SK-N-SH (cell line): Measurements from ENCODE around the gene NUP205. TPM values are rescaled to one million over a fixed set of nuclear protein-coding genes. Genes with fewer than 3 reads are reported as not detected.
A peak's percentile ranks its signal among the peaks of the same experiment; 100 is the strongest.

Experiments
- CTCF ChIA-PET: fragments of 300-600, 350-600 bp; formaldehyde crosslinking; extraction: SDS; loops from one replicate; lab custom pipeline; 2021; lab: Yijun Ruan, JAX
- POLR2A ChIA-PET: fragments of 350-600 bp; sonication (Branson Sonifier 250); formaldehyde crosslinking; extraction: SDS; loops from one replicate; lab custom pipeline; 2020; ENCODE audit warnings: antibody characterized with exemption, inconsistent platforms; lab: Yijun Ruan, JAX
- DNase-seq: peaks from one replicate; pipeline ENCODE4 v3.0.0; 2012
- H2AFZ ChIP-seq: fragments of 200-600 bp; sonication (generic); 2 replicates; pipeline ENCODE4 v1.8.1; 2016; ENCODE audit warnings: antibody characterized with exemption, mild to moderate bottlenecking, low read depth
- H3F3A ChIP-seq: fragments of 200-600 bp; sonication (generic); replicated peaks from 2 replicates; pipeline ENCODE3; 2016; ENCODE audit warnings: antibody characterized with exemption, mild to moderate bottlenecking; ENCODE audit not compliant: insufficient read depth
- H3K27ac ChIP-seq, 2 experiments: fragments of 200-500 bp in 1 of 2; fragments of 200-600 bp in 1 of 2; sonication (Bioruptor generic) in 1 of 2; sonication (generic), shearing (Covaris generic) in 1 of 2; 2 replicates each; pipeline versions ENCODE4 v1.5.1 to v1.6.1; 2014 to 2016; ENCODE audit warnings: low read depth in 2 of 2, inconsistent platforms in 1 of 2, low read length in 1 of 2, mild to moderate bottlenecking in 1 of 2, mixed read lengths in 1 of 2
- H3K27me3 ChIP-seq: fragments of 200-600 bp; sonication (generic), shearing (Covaris generic); 2 replicates; pipeline ENCODE4 v1.6.1; 2016; ENCODE audit warnings: mixed run types; ENCODE audit not compliant: insufficient read depth
- H3K36me3 ChIP-seq, 2 experiments: fragments of 200-500 bp in 1 of 2; fragments of 200-600 bp in 1 of 2; sonication (Bioruptor generic) in 1 of 2; sonication (generic) in 1 of 2; replicated peaks in 1 of 2; 2 replicates each; pipeline versions ENCODE3 to v1.5.1; 2014 to 2016; ENCODE audit warnings: low read length in 1 of 2, mild to moderate bottlenecking in 1 of 2; ENCODE audit not compliant: insufficient read depth in 2 of 2, control insufficient read depth in 1 of 2
- H3K4me1 ChIP-seq, 2 experiments: fragments of 200-500 bp in 1 of 2; fragments of 200-600 bp in 1 of 2; sonication (Bioruptor generic) in 1 of 2; sonication (generic), shearing (Covaris generic) in 1 of 2; 2 replicates each; pipeline versions ENCODE4 v1.5.1 to v1.6.1; 2014 to 2016; ENCODE audit warnings: low read depth in 1 of 2, low read length in 1 of 2, mixed run types in 1 of 2; ENCODE audit not compliant: insufficient read depth in 2 of 2, control insufficient read depth in 1 of 2
- H3K4me2 ChIP-seq: fragments of 200-600 bp; sonication (generic), shearing (Covaris generic); 2 replicates; pipeline ENCODE4 v1.6.1; 2017; ENCODE audit warnings: mixed run types
- H3K4me3 ChIP-seq, 2 experiments: fragments of 200-500 bp in 1 of 2; fragments of 200-600 bp in 1 of 2; sonication (Bioruptor generic) in 1 of 2; sonication (generic), shearing (Covaris generic) in 1 of 2; 2 replicates each; pipeline versions ENCODE4 v1.5.1 to v1.8.1; 2014 to 2016; ENCODE audit warnings: low read depth in 2 of 2, inconsistent platforms in 1 of 2, low read length in 1 of 2, mild to moderate bottlenecking in 1 of 2, mixed read lengths in 1 of 2, moderate library complexity in 1 of 2
- H3K79me2 ChIP-seq: fragments of 200-600 bp; sonication (generic); 2 replicates; pipeline ENCODE4 v1.8.1; 2017; ENCODE audit warnings: mild to moderate bottlenecking; ENCODE audit not compliant: insufficient read depth
- H3K9ac ChIP-seq: fragments of 200-600 bp; sonication (generic); 2 replicates; pipeline ENCODE4 v1.6.1; 2017; ENCODE audit warnings: mixed run types
- H3K9me2 ChIP-seq: fragments of 200-600 bp; sonication (generic); 2 replicates; pipeline ENCODE4 v1.6.1; 2017; ENCODE audit warnings: mixed run types
- H3K9me3 ChIP-seq: fragments of 200-600 bp; sonication (generic); 2 replicates; pipeline ENCODE4 v1.6.1; 2017; ENCODE audit warnings: mixed run types, mild to moderate bottlenecking, moderate library complexity
- H4K20me1 ChIP-seq: fragments of 200-600 bp; sonication (generic); 2 replicates; pipeline ENCODE4 v1.6.1; 2017; ENCODE audit warnings: mild to moderate bottlenecking, mixed run types; ENCODE audit not compliant: insufficient read depth
- EP300 ChIP-seq, 2 experiments: IDR thresholded peaks; 2 replicates each; pipeline versions ENCODE4 v1.4.0 to v1.6.1; 2012; ENCODE audit warnings: borderline replicate concordance in 1 of 2, low read depth in 1 of 2, low read length in 1 of 2
- EZH2phosphoT487 ChIP-seq: fragments of 200-600 bp; sonication (generic); IDR thresholded peaks from 2 replicates; pipeline ENCODE4 v1.6.1; 2017; ENCODE audit warnings: low read depth, mixed run types, mild to moderate bottlenecking, antibody characterized with exemption, moderate library complexity, borderline replicate concordance
- FOSL2 ChIP-seq: IDR thresholded peaks from 2 replicates; pipeline ENCODE4 v1.4.0; 2012; ENCODE audit warnings: low read depth, mild to moderate bottlenecking, moderate library complexity, borderline replicate concordance
- FOXM1 ChIP-seq: IDR thresholded peaks from 2 replicates; pipeline ENCODE4 v1.4.0; 2012; ENCODE audit warnings: low read depth, mild to moderate bottlenecking
- GABPA ChIP-seq: IDR thresholded peaks from 2 replicates; pipeline ENCODE4 v1.4.0; 2012; ENCODE audit warnings: low read depth, mild to moderate bottlenecking
- GATA2 ChIP-seq: sonication (generic); formaldehyde crosslinking; IDR thresholded peaks from 2 replicates; pipeline ENCODE4 v1.5.0; 2020; ENCODE audit warnings: mild to moderate bottlenecking, missing genetic modification reagents
- JUND ChIP-seq: IDR thresholded peaks from 2 replicates; pipeline ENCODE4 v1.4.0; 2012
- MXI1 ChIP-seq: IDR thresholded peaks from 2 replicates; pipeline ENCODE4 v1.6.1; 2012; ENCODE audit warnings: mild to moderate bottlenecking, low read depth, low read length, improper control_type of control experiment
- NFIC ChIP-seq: IDR thresholded peaks from 2 replicates; pipeline ENCODE4 v1.4.0; 2012; ENCODE audit warnings: borderline replicate concordance
- NRF1 ChIP-seq: IDR thresholded peaks from 2 replicates; pipeline ENCODE4 v1.6.1; 2012; ENCODE audit warnings: low read depth, mild to moderate bottlenecking, low read length
- RXRA ChIP-seq: IDR thresholded peaks from 2 replicates; pipeline ENCODE4 v1.4.0; 2012; ENCODE audit warnings: low read depth, mild to moderate bottlenecking, borderline replicate concordance
- SIN3A ChIP-seq: IDR thresholded peaks from 2 replicates; pipeline ENCODE4 v1.6.1; 2012; ENCODE audit warnings: low read depth, mild to moderate bottlenecking, low read length, moderate library complexity, borderline replicate concordance
- SMC3 ChIP-seq: IDR thresholded peaks from 2 replicates; pipeline ENCODE4 v1.6.1; 2012; ENCODE audit warnings: low read depth, low read length, improper control_type of control experiment
- TCF12 ChIP-seq: IDR thresholded peaks from 2 replicates; pipeline ENCODE4 v1.4.0; 2012
- WGBS: methylation state at CpG from one replicate; pipeline ENCODE4 v1.1.6; 2017; ENCODE audit warnings: low lambda C conversion rate; 5-methylcytosine and 5-hydroxymethylcytosine counted together
- polyA plus RNA-seq, 3 experiments: library from polyadenylated mRNA; depleted of rRNA; stranded (reverse); fragments of >200 nt; gene quantifications; 2 replicates each; pipeline ENCODE4 v1.2.3, GENCODE V29; 2012
- TF ChIP-seq, protein P1 (sequence below): IDR thresholded peaks from 2 replicates; pipeline ENCODE4 v1.4.0; 2012; ENCODE audit warnings: low read depth, borderline replicate concordance
- TF ChIP-seq, protein P2 (sequence below): IDR thresholded peaks from 2 replicates; pipeline ENCODE4 v1.4.0; 2012; ENCODE audit warnings: low read depth, borderline replicate concordance
- TF ChIP-seq, protein P3 (sequence below): IDR thresholded peaks from 2 replicates; pipeline ENCODE4 v1.6.1; 2012; ENCODE audit warnings: mild to moderate bottlenecking, low read depth, low read length, moderate library complexity
- TF ChIP-seq, protein P4 (sequence below): fragments of 150-350 bp; IDR thresholded peaks from 2 replicates; pipeline ENCODE4 v1.6.1; 2016; ENCODE audit warnings: mild to moderate bottlenecking, low read depth, low read length

NUP205 gene
- polyA plus RNA-seq, 1 of the 3 experiments (the other 2 are of a cell fraction): 48.2 TPM

DNA sequence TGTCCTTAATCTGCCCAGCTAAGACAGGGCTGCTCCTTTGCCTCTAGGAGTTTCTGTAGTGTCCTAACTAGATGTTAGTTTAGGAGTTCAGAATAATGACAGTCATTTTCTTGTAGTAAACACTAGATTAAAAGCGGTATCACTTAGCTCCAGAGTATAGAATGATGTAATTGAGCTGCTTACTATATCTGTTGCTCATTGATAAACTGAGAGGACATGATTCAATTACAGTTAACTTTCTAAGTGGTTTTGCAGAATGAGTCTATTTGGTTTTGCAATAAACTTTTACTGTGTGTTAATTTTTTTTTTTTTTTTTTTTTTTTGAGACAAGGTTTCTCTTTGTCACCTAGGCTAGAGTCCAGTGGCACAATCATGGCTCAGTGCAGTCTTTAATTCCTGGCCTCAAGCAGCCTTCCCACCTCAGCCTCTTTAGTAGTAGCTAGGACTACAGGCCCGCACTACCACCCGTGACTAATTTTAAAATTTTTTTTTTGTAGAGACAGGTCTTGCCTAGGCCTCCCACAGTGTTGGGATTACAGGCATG lies 106.4 kb downstream of the NUP205 start:
- no peaks in the 10 kb centered on the region for H3K9me3 ChIP-seq
- H3K4me1 ChIP-seq: peaks cover 10 to 11% of the 10 kb centered on the region in 2 experiments
- WGBS: 35% methylated on average over 3 of the region's 3 CpGs
- no peaks in the 10 kb centered on the region for H3K9me2 ChIP-seq
- peaks cover 68% of the 10 kb centered on the region for H3K79me2 ChIP-seq
- peaks cover 15% of the 10 kb centered on the region; the same call in 1 of the 2 replicates for H4K20me1 ChIP-seq
- peak overlapping the region; percentile 99 for H3K9ac ChIP-seq
- peak overlapping the region; percentile 88 for H3K4me2 ChIP-seq
- TF ChIP-seq SMC3 (no peak), SIN3A (0 out of 2 replicates have a peak, but pooled peaks have one; percentile 10), EP300 (IDR thresholded peaks at IDR 0.05; ENCODE audit: borderline replicate concordance in 1 of 2, low read depth in 1 of 2, low read length in 1 of 2) (0 out of 4 replicates have a peak, but pooled peaks of 1 of the 2 experiments have one; percentile 25)
- TF ChIP-seq, protein P1, sequence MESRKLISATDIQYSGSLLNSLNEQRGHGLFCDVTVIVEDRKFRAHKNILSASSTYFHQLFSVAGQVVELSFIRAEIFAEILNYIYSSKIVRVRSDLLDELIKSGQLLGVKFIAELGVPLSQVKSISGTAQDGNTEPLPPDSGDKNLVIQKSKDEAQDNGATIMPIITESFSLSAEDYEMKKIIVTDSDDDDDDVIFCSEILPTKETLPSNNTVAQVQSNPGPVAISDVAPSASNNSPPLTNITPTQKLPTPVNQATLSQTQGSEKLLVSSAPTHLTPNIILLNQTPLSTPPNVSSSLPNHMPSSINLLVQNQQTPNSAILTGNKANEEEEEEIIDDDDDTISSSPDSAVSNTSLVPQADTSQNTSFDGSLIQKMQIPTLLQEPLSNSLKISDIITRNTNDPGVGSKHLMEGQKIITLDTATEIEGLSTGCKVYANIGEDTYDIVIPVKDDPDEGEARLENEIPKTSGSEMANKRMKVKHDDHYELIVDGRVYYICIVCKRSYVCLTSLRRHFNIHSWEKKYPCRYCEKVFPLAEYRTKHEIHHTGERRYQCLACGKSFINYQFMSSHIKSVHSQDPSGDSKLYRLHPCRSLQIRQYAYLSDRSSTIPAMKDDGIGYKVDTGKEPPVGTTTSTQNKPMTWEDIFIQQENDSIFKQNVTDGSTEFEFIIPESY: no peak
- TF ChIP-seq, all 33 proteins: peak for 2
- Histone ChIP-seq H3K36me3 (peaks cover 0 to 41% of the 10 kb centered on the region in 2 experiments), H3K4me3 (peak overlapping the region; percentile 73 to 96), H3K27ac (peak overlapping the region in 1 of 2 experiments; percentile 97; a peak in 2 of 4 replicates), H3K27me3 (no peaks in the 10 kb centered on the region), H2AFZ (no peak overlapping the region), H3F3A (peaks cover 41% of the 10 kb centered on the region)
- CTCF ChIA-PET: interaction anchor here (0.6 to 12.8 kb wide), 8 partner anchors 9 to 1927 kb away, joined by 3 to 154 read pairs (median 4); no protein-coding TSS in a partner anchor
- POLR2A ChIA-PET: interaction anchor here (0.6 to 0.7 kb wide), 2 partner anchors 23 to 46 kb away, joined by 3 to 5 read pairs; no protein-coding TSS in a partner anchor
- DNase-seq: no peak

DNA sequence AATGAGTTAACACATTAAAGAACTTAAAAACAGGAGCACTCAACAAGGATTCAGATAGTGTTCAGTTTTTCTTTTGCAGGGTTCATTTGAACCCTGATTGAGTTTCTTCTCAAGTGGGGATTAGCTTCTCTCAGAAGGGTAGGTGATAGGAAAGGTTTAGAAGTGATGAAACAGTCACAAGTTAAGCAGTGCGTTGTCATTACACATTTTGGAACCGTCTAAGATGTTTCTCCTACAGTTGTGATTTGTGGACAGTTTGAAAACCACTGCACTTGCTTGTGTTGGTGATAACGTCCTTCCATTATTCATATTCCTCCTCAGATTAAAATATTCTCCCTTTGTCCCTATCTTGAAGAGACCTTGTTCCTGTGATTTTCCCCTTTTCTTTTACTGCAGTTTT lies 107.3 kb downstream of the NUP205 start:
- Histone ChIP-seq H3K36me3 (peaks cover 0 to 41% of the 10 kb centered on the region in 2 experiments), H3K4me1 (peaks cover 12 to 21% of the 10 kb centered on the region in 2 experiments), H3K4me2 (peak overlapping the region; percentile 88), H3F3A (peaks cover 51% of the 10 kb centered on the region), H3K9ac (peak overlapping the region; percentile 99; the same call in 1 of the 2 replicates), H4K20me1 (peaks cover 24% of the 10 kb centered on the region; the same call in 1 of the 2 replicates), H3K4me3 (peak overlapping the region in 1 of 2 experiments; percentile 96; a peak in 1 of 4 replicates), H3K27me3 (no peaks in the 10 kb centered on the region), H3K79me2 (peaks cover 77% of the 10 kb centered on the region), H3K9me3 (no peaks in the 10 kb centered on the region)
- no peak for DNase-seq
- POLR2A ChIA-PET: no interaction called here
- WGBS: 81% methylated on average over 3 of the region's 3 CpGs
- CTCF ChIA-PET: interaction anchor here (0.7 to 12.8 kb wide), 6 partner anchors 8 to 390 kb away, joined by 3 to 154 read pairs (median 6); no protein-coding TSS in a partner anchor
- TF ChIP-seq JUND (no peak), SIN3A (no peak), MXI1 (no peak), GATA2 (CRISPR knock-in tag) (no peak), TCF12 (no peak), NRF1 (no peak), SMC3 (no peak), FOXM1 (no peak), GABPA (no peak), RXRA (no peak), NFIC (no peak), FOSL2 (no peak), EZH2phosphoT487 (no peak)
- TF ChIP-seq, protein P2, sequence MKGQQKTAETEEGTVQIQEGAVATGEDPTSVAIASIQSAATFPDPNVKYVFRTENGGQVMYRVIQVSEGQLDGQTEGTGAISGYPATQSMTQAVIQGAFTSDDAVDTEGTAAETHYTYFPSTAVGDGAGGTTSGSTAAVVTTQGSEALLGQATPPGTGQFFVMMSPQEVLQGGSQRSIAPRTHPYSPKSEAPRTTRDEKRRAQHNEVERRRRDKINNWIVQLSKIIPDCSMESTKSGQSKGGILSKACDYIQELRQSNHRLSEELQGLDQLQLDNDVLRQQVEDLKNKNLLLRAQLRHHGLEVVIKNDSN: no peak
- TF ChIP-seq, protein P3, sequence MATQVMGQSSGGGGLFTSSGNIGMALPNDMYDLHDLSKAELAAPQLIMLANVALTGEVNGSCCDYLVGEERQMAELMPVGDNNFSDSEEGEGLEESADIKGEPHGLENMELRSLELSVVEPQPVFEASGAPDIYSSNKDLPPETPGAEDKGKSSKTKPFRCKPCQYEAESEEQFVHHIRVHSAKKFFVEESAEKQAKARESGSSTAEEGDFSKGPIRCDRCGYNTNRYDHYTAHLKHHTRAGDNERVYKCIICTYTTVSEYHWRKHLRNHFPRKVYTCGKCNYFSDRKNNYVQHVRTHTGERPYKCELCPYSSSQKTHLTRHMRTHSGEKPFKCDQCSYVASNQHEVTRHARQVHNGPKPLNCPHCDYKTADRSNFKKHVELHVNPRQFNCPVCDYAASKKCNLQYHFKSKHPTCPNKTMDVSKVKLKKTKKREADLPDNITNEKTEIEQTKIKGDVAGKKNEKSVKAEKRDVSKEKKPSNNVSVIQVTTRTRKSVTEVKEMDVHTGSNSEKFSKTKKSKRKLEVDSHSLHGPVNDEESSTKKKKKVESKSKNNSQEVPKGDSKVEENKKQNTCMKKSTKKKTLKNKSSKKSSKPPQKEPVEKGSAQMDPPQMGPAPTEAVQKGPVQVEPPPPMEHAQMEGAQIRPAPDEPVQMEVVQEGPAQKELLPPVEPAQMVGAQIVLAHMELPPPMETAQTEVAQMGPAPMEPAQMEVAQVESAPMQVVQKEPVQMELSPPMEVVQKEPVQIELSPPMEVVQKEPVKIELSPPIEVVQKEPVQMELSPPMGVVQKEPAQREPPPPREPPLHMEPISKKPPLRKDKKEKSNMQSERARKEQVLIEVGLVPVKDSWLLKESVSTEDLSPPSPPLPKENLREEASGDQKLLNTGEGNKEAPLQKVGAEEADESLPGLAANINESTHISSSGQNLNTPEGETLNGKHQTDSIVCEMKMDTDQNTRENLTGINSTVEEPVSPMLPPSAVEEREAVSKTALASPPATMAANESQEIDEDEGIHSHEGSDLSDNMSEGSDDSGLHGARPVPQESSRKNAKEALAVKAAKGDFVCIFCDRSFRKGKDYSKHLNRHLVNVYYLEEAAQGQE: no peak
- TF ChIP-seq, protein P4, sequence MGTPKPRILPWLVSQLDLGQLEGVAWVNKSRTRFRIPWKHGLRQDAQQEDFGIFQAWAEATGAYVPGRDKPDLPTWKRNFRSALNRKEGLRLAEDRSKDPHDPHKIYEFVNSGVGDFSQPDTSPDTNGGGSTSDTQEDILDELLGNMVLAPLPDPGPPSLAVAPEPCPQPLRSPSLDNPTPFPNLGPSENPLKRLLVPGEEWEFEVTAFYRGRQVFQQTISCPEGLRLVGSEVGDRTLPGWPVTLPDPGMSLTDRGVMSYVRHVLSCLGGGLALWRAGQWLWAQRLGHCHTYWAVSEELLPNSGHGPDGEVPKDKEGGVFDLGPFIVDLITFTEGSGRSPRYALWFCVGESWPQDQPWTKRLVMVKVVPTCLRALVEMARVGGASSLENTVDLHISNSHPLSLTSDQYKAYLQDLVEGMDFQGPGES: no peak
- TF ChIP-seq, all 33 proteins: peak for 0
- Histone ChIP-seq H3K9me2 (no peaks in the 10 kb centered on the region), H3K27ac (peak overlapping the region in 1 of 2 experiments; percentile 97; a peak in 2 of 4 replicates), H2AFZ (no peak overlapping the region)
